ENCODE measurements around the gene CDK15.
A peak's percentile ranks its signal among the peaks of the same experiment; 100 is the strongest.
"Not testable (repeated sequence)": the region's sequence is repeated elsewhere in the genome, so short reads cannot be mapped to it uniquely, and the experiment has no call there.

The CDK15 gene

GRCh38 chr2:201806442-201807170 is at the start of gene CDK15:
Gene CDK15 (plus strand): TSS chr2:201806537. CDS start chr2:201806665, 128 bp downstream.
- DNase-seq, result peak in 1 of 3 experiments; percentile 7

- no peak for DNase-seq
These were observed 48.1 kb upstream of the CDK15 start for GRCh38 chr2:201758234-201758633.

GRCh38 chr2:201758873-201759272 is 47.5 kb upstream of the CDK15 start:
- no peak for DNase-seq

DNA sequence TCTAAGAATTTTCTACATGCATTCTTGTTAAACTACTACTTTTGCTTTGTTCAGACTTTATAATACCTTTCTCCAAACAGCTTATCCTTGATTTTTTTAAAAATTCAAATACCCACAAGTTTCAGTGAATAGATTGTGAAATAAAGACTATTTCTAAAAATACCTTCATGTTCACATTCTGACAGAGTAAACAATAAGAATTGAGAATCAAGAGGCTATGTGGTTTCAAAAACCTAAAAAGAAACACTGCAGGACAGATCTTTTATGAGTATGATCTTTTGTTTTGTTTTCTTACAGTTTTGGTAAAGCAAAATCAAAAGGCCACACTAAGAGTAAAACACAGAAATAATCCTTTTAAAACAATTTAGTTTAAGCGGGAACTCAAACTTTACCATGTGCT is 46.8 kb upstream of the CDK15 start:
- no peak for DNase-seq

DNA sequence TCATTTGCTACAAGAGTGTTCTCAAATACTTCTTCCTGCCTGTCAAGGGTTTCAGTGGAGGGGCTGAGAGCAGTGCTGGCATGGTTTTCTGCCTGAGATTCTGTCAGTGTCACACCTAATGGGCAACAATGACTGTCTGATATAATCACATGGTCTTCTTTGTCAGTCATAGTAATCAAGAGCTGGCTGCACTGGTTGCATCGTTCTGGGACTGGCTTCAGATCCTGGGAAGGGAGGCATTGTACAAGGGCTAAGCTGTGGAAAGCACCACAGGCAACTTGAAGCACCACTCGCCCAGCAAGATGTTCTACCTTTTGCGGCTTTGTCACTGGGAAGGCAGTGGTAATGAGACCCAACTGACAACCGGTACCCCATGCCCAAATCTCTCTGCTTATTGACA is 45.2 kb upstream of the CDK15 start:
- DNase-seq, result no peak

DNA sequence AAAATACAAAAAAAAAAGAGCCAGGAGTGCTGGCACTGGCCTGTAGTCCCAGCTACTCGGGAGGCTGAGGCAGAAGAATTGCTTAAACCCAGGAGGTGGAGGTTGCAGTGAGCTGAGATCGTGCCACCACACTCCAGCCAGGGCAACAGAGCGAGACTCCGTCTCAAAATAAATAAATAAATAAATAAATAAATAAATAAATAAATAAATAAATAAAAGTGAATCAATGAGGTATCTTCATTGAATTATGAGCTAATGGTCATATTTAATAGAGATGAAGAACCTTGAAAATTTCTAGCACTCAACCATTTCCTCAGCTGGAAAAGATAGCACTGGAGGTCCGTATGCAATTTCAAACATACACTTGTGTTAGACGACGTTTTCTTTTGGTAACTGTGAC is 41.9 kb upstream of the CDK15 start:
- DNase-seq, result not testable (repeated sequence)

DNA sequence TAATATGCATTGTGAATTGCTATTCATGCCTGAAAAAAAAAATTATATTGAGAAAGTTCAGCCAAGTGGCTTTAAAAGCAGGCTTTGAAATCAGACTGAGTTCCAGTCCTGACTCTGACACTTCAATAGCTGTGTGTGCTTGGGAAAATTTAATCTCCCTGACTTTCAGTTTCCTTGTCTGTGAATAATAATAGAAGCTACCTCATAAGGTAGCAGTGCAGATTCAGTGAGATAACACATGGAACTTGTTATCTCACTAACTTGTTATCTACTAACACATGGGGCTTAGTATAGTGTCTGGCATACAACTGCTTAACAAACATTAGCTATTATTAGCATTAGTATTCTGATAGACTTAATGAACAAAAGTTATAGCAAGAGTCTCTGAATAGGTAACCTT is 40.5 kb upstream of the CDK15 start:
- no peak for DNase-seq

- no peak for DNase-seq
These were observed 37.4 kb upstream of the CDK15 start for GRCh38 chr2:201768918-201769317.

DNA sequence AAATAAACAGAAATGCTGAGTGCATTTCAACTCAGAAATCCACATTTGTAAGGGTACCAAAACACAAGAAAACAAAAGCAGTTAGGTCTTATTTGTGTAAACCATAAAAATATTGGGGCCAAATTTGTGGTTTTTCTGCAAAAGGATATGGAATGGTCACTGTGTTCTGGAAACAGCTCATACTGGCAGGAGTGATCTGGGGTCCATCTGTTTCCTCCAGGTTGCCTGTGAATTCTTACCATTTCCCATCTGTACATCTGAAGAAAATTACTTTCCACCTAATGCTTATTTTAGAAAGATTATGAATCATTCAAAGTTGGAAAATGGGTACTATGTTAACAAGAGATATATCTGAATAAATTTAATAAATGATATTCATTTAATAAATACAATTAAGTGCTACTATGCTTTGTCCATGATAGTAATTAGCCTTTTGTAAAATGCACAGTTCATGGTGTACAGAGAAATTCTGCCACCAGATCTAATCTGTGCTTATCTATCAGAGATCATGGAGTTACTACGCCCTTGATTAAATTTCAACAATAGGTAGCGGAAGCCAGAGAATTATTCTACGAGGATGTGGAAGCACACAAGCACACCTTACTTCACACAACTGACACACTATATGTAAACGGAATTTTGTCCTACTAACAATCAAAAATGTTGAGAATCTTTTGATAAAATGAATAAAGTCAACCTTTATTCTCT is 36.5 kb upstream of the CDK15 start:
- DNase-seq, result no peak

DNA sequence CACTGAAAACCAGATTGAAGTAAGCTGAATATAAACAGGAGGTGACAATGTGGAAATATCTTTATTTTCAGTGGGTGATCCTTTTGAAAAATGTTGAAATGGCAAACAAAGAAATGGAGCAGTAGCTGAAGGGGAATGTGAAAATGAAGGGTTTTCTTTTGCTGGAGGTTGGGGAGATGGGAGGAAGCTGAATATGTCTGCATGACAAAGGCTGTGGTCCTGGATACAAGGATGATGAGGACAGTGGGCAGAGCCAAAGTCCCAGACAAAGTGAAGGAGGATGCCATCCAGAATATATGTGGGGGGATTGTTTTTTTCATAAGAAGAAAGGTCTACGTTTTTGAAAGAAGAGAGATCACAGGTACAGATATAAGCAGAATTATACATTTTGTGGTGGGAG is 32.3 kb upstream of the CDK15 start:
- DNase-seq, result no peak

- DNase-seq, result no peak
These were observed 31.8 kb upstream of the CDK15 start for GRCh38 chr2:201774546-201774945.

DNA sequence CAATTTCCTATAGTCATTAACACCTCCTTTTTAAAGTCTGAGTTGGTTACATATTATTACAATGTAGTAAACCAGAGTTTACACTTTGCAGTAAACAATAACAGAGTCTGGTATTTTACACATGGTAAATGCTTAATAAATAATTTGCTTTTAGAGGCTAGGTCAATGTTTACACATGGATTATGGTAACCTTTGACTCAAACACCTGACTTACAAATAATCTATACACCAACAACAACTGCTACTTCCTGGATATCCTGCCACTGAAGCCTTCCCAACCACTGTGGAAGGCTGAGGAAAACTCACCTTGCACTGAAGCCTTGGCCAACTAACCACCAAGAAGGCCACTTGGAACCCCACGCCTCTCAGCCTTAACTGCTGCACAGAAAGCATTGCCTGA is 31.0 kb upstream of the CDK15 start:
- DNase-seq, result no peak

- no peak for DNase-seq
These were observed 29.3 kb upstream of the CDK15 start for GRCh38 chr2:201777043-201777442.

- peak in 1 of 3 experiments; percentile 4 for DNase-seq
These were observed 28.5 kb upstream of the CDK15 start for GRCh38 chr2:201777869-201778268.

DNA sequence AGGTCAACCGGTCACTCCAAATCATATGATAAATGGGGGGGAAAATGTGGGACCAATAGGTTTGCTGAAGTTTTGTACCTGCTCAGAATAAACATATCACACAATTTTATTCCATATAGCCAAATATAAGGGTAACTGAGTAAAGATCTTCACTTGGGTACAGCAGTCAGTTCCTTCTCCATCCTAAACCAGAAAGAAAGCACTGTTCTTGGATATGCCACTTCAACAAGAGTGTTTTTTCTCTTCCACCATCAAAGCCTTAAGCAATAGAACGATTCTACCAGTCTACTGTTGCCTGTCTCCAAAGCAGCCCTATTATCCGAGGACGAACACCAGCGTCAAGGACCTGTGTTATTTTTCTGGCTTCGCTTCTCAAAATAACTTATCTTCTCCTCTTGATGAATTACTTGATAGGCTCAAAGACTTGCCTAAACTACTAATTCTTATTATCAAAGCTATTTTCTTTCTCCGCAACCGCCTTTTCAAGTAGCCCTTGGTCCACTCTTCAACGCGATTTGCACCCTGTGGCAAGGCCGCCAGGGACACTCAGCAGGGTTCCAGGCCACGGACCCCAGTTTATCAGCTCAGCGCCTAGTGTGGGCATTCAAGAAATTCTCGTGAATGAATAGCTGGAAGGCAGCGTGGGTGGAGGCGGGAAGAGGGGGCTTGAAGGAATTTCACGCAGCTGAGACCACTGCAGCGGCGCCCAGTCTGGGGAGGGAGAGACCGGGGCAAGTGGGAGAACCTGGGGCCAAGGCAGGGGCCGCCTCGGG is 26.2 kb upstream of the CDK15 start:
- DNase-seq, result peak in 2 of 3 experiments; percentile 76 to 84

DNA sequence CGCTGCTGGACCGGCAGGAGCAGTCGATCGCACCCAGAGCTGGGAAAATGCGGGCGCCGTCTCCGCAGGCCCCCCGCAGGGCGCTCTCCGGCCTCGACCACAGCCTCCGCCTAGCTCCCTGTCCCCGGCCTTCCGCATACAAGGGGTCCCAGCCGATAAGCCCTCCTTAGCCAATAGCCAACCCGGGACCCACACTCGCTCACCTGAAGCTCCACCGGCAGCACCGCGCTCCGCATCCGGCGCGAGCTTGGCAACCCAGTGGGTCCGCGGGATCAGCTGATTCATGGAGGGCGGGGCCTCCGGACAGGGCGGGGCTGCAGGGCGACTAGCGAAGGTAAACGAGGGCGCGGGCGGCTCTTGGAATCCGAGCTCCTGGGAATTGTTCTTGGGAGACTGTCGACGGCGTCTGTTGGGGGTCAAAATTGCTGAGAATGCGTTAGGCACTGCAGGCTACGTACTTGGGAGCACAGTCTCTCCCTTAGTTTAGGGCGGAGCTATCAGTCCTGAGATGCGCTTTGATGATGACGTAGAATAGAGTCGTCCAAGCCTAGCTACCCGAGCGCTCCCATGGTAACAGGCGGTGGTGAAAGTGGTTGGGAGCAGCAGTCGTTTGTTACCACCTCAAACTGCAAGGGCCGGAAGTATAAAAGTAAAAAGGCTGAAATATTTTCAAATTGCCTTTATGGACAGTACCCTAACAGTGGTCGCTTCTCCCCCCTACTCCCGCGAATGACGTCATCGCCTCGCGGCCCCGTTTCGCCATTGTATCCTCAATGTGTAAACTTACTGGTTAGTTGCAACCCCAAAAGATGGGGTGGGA is 25.5 kb upstream of the CDK15 start, which contains the start of gene ALS2:
Gene ALS2 (minus strand): TSS at position 260 of the 820 bp plus-strand sequence. CDS start 12,048 bp downstream, outside the sequence.
- DNase-seq, result peak; percentile 95 to 100 (median 99)

- DNase-seq, result peak; percentile 42 to 80 (median 68)
These were observed 24.7 kb upstream of the CDK15 start for GRCh38 chr2:201781557-201782051.

DNA sequence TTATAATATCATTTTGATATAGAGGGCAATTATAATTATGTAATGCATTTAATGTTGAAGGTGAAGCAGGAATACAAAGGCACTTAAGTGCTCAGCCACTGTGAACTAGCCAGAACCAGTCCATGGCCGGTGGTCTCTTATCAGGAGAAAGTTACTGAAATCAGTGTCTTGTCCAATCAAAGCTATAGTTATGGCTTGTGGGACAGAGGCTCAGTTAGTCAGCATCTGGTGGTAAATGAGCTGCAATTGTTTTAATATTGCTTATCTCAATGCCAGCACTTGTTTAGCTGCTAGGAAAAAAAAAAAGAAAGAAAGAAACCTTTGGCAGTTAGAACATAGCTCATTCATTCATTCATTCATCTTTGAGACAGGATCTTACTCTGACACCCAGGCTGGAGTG is 21.8 kb upstream of the CDK15 start:
- no peak for DNase-seq

- no peak for DNase-seq
These were observed 21.2 kb upstream of the CDK15 start for GRCh38 chr2:201785135-201785534.

- no peak for DNase-seq
These were observed 19.9 kb upstream of the CDK15 start for GRCh38 chr2:201786471-201786870.

GRCh38 chr2:201788371-201788770 is 18.0 kb upstream of the CDK15 start:
- DNase-seq, result no peak

DNA sequence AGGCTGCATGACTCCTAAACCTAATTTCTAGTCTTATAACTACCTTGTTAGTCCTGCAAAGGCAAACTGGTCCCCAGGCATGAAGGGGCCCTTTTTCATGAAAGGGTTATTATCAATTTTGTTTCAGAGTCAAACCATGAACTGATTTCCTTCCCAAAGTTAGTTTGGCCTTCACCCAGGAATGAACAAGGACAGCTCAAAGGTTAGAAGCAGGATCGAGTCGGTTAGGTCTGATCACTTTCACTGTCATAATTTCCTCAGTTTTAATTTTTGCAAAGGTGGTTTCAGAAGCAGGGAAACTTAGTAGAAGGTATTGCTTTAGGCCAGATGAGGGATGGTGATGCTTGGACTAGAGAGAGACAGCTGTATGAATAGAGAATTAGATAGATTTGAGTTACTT is 16.9 kb upstream of the CDK15 start:
- no peak for DNase-seq

All from NCI-H1417 (cell line).